Stimulated activated naive CD8-positive, alpha-beta T cell treated with anti-CD3 and anti-CD28 coated beads, Interleukin-15, amount 100 ng/mL, for 72 hours (primary cell): ENCODE data around the gene HEG1.

ENCODE experiments used
- ATAC-seq: fragments of 150-1000 bp; cut with Tn5 transposase; 2 replicates; pipeline ENCODE4 v1.10.0; 2021; ENCODE audit warnings: mild to moderate bottlenecking, moderate library complexity
- DNase-seq, 2 donors: peaks; one replicate each; pipeline ENCODE4 v3.0.0; 2021 to 2022
- H3K27ac Mint-ChIP-seq, 2 donors: one replicate each; pipeline ENCODE4 v1.8.0; 2022; ENCODE audit warnings: mild to moderate bottlenecking in 2 of 2, mixed read lengths in 2 of 2, moderate library complexity in 2 of 2
- H3K27me3 Mint-ChIP-seq: one replicate; pipeline ENCODE4 v1.8.0; 2022; ENCODE audit warnings: mixed read lengths
- H3K4me1 Mint-ChIP-seq: one replicate; pipeline ENCODE4 v1.8.0; 2022; ENCODE audit warnings: mild to moderate bottlenecking, mixed read lengths
- H3K4me3 Mint-ChIP-seq, 2 donors: one replicate each; pipeline ENCODE4 v1.8.0; 2022; ENCODE audit warnings: mild to moderate bottlenecking in 2 of 2, mixed read lengths in 2 of 2, moderate library complexity in 1 of 2
- H3K9me3 Mint-ChIP-seq, 2 donors: one replicate each; pipeline ENCODE4 v1.8.0; 2022; ENCODE audit warnings: mixed read lengths in 2 of 2

HEG1 gene

DNA sequence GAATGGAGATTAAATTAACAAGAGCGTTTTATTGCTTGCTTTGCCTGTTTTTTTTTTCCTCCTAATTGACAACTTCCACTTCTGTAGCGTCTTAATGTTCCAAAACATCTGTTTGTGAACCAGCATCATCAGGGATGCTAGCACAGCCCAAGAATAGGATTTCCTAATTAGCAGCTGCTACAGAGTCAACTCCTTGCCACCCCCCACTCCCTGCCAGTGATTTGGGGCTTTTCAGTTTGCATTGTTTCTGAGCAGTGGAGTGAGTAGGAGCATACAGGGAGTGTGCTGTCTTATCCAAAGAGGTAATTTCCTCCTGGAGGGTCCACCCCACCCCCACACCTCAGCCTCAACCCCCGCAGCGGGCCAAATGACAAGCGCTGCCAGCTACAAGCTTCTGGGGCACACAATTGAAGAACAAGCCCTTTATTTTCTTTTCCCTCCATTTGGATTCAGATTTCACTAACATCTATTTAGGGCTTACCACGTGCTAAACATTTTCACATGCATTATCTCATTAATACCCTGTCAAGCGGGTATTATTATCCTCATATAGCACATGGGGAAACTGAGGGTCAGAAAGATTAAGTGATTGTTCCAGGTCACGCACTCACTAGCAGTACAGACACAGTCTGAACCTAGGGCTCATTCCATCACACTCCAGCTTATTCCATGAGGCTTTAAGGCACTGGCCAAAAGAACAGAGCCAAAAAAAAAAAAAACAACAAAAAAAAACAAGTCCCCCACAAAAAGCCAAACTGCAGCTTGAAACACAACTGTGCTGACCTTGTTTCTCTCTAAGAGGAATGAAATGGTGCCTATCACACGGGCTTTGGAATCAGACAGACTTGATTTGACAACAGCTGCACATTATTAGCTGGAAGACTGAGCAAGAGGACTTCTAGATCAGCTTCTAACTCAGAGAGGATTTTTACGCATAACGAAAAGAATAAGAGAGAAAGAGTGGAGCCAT lies 16.4 kb downstream of the HEG1 start:
- ATAC-seq (no peak), DNase-seq (no peak)
- Mint-ChIP-seq H3K27ac (no peak overlapping the region), H3K4me3 (no peak overlapping the region), H3K9me3 (peaks cover 5 to 10% of the 10 kb centered on the region in 2 donors), H3K4me1 (peaks cover 35% of the 10 kb centered on the region), H3K27me3 (no peaks in the 10 kb centered on the region)

DNA sequence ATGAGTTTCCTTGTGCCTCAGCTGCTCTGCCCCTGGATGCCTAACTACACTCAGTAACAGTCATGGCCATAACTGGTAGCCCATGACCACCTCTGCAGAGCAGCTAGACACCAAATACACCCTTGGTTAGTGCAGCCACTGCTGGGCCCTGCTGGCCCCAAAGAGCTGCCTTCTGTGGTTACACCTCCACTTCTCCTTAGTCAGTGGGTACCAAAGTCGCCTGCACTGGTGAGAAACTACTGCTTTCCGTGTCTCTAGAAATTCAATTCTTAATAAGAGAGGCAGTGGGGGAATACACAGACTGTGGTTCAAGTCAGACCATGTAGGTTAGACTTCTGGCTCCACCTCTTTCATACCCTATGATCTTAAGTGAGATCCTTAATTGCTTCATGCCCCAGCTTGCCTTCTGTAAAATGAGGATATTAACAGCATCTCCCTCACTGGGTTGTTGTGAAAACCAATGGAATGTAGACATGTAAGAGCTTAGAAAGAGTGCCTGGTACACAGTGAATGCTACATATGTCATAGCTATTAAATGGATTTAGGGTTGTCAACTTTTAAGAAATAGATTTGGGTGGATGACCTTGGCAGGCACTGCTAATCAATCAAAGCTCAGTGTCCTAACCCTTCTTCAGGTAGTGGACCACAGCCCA lies 18.2 kb downstream of the HEG1 start:
- Mint-ChIP-seq H3K27me3 (no peaks in the 10 kb centered on the region), H3K9me3 (peaks cover 5 to 10% of the 10 kb centered on the region in 2 donors), H3K4me1 (peaks cover 37% of the 10 kb centered on the region), H3K4me3 (no peak overlapping the region), H3K27ac (peak overlapping the region in 1 of 2 donors; percentile 46)
- peak in 1 of 2 donors; percentile 21 for DNase-seq
- peak; percentile 65 for ATAC-seq

DNA sequence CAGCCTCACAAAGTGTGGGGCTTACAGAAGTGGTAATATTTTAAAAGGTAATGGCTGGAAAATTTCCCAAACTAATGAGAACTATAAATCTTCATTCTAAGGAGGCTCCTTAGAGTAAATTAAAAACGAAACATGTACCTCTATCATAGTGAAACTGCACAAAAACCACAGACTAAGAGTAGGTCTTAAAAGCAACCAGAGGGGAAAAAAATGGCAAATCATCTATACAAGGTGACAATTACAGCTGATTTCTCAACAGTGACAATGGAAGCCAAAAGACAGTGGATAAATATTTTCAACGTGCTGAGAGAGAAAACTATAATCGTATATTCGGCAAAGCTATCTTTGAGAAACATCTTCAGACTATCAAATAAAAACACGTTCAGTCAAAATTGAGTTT lies 20.6 kb downstream of the HEG1 start:
- no peak overlapping the region for H3K27ac Mint-ChIP-seq
- H3K27me3 Mint-ChIP-seq, result no peaks in the 10 kb centered on the region
- no peak for DNase-seq
- H3K4me1 Mint-ChIP-seq, result peaks cover 50% of the 10 kb centered on the region
- ATAC-seq, result peak; percentile 92
- no peak overlapping the region for H3K4me3 Mint-ChIP-seq
- peaks cover 5 to 10% of the 10 kb centered on the region in 2 donors for H3K9me3 Mint-ChIP-seq

DNA sequence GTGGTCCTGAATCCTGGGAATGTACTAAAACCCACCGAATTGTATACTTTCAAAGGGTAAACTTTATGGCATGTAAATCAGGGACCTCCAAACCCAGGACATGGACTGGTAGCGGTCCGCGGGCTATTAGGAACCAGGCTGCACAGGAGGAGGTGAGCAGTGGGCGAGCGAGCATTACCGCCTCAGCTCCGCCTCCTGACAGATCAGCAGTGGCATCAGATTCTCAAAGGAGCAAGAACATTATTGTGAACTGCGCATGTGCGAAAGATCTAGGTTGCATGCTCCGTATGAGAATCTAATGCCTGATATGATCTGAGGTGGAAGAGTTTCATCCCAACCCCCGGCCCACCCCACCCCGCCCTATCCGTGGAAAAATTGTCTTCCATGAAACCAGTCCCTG lies 22.2 kb downstream of the HEG1 start:
- Mint-ChIP-seq H3K27ac (no peak overlapping the region), H3K9me3 (peaks cover 5 to 10% of the 10 kb centered on the region in 2 donors)

DNA sequence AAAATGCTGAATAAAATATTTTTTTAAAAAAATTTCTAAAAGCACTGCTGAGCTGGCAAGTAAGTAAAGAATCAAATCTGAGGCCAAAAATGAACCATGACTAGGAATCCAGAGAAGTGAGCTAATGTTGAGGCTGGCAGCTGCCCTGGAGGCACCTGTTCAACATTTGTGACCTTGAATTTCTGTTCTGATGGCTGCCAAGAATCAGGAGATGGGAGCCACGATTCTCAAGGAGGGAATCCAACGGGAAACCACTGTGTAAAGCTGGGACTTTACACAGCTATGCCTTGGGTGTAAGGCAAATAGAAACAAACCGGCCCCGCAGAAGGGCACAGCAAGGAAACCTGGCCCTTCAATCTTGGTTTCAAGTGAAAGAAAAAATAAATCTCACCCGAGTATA lies 22.7 kb downstream of the HEG1 start:
- Mint-ChIP-seq H3K4me1 (peaks cover 40% of the 10 kb centered on the region), H3K27ac (no peak overlapping the region), H3K9me3 (peaks cover 5 to 10% of the 10 kb centered on the region in 2 donors), H3K27me3 (no peaks in the 10 kb centered on the region), H3K4me3 (no peak overlapping the region)
- no peak for DNase-seq
- no peak for ATAC-seq

More for the DNA sequence above, 22.2 kb downstream of the HEG1 start:
- H3K27me3 Mint-ChIP-seq, result no peaks in the 10 kb centered on the region
- H3K4me1 Mint-ChIP-seq, result peaks cover 40% of the 10 kb centered on the region
- DNase-seq (no peak), ATAC-seq (no peak)
- no peak overlapping the region for H3K4me3 Mint-ChIP-seq

DNA sequence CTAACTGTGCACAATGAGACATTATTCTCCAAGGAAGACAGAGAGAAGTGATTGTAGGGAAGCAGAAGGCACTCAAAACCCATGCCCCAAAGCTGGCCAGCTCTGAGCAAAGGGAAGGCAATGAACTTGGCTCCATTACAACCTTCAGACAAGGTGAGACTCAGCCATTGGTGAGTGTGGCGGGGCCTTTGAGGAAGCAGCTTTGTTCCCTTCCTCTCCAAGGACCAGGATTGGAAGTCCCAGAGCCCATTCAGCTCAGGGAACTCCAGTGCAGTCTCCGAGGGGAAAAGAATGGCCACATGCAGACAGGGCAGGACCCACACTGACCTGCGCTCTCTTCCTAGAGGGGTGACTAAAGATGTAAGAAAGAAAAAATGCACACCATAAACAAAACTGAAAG lies 23.1 kb downstream of the HEG1 start:
- H3K27ac Mint-ChIP-seq, result no peak overlapping the region
- no peak overlapping the region for H3K4me3 Mint-ChIP-seq
- no peak for DNase-seq
- H3K9me3 Mint-ChIP-seq, result peaks cover 5 to 10% of the 10 kb centered on the region in 2 donors
- no peak for ATAC-seq
- peaks cover 40% of the 10 kb centered on the region for H3K4me1 Mint-ChIP-seq
- H3K27me3 Mint-ChIP-seq, result no peaks in the 10 kb centered on the region

DNA sequence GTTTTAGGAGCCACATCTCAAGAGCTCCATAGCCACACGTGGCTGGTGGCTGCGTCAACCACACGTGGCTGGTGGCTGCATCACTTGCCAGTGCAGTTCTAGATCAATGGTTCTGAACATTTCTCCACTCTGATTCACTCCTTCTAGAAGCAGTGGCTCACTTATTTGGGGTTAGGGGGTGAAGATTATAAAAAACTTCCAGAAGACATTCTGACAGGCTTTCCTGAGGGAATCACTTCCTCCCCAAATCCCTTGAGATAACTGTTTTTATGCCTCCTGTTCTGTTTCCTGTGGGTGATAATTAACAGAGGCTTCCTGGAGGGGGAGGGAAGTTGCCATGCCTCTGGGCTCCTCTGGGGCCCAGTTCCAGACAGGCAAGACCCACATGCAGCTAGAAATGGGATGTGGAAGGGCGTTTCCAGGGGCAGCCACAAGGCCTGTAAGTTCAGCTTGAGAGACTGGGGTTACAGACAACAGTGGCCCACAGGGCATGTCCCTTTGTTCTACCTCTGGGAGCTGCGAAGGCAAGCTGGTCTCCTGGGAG lies 23.6 kb downstream of the HEG1 start:
- Mint-ChIP-seq H3K4me1 (peaks cover 40% of the 10 kb centered on the region), H3K9me3 (peaks cover 5 to 10% of the 10 kb centered on the region in 2 donors), H3K4me3 (no peak overlapping the region), H3K27me3 (no peaks in the 10 kb centered on the region), H3K27ac (no peak overlapping the region)
- DNase-seq (no peak), ATAC-seq (no peak)

DNA sequence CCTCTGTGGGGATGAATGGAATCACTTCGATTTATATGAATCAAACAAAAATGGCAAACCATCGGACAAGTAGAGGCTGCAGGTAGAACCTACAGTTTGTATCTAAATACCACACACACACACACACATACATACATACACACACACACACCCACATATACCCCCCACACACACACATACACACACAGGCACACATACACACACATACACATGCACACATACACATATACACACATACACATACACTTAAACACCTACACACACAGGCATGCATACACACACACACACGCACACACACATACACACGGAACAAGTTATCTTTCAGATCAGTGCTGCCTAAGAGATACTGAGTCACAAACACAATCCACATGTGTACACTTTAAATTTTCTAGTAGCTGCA lies 24.3 kb downstream of the HEG1 start:
- no peak for ATAC-seq
- peaks cover 5 to 8% of the 10 kb centered on the region in 2 donors for H3K9me3 Mint-ChIP-seq
- H3K27ac Mint-ChIP-seq, result no peak overlapping the region
- DNase-seq, result no peak
- H3K4me3 Mint-ChIP-seq, result no peak overlapping the region
- H3K4me1 Mint-ChIP-seq, result peaks cover 40% of the 10 kb centered on the region
- H3K27me3 Mint-ChIP-seq, result no peaks in the 10 kb centered on the region

DNA sequence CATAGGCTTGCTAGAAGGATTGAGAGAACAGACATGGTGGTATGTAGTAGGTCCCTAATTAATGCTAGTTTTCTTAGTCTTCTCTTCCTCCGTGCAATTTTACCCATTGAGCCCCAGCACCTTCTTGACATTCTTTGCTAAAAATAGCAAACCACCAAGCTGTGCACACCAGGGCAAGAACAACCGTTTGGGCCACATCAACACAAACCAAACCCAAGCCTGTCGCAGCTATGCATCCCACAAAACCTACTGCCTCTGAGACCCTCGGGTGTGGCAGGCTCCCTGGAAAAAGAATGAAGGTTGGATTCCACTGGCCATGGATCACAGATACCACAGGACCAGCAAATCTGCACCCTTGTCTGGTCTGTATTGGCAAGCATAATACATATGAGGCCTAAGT lies 27.1 kb downstream of the HEG1 start:
- no peak for DNase-seq
- no peak for ATAC-seq
- Mint-ChIP-seq H3K27ac (no peak overlapping the region), H3K27me3 (no peaks in the 10 kb centered on the region), H3K9me3 (no peaks in the 10 kb centered on the region), H3K4me1 (peaks cover 46% of the 10 kb centered on the region), H3K4me3 (no peak overlapping the region)

DNA sequence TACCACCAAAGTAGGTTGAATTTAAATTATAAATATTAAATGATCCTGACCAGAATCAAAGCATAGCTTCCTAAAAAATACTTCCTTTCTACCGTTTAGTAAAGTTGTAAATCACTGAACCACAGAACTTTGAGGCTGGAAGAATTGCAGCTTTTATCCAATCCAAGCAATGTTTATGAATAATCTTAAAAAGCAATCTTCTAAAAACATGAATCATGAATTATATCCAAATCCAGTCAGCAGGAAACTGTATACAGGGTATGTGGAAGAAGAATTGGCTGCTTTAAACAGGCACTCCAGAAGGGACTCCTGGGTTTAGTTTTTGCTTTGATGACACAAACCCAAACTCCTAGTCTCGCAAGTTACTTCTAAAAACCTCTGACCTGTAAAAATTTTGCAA lies 30.2 kb downstream of the HEG1 start:
- Mint-ChIP-seq H3K27ac (no peak overlapping the region), H3K4me3 (no peak overlapping the region), H3K27me3 (no peaks in the 10 kb centered on the region), H3K4me1 (peaks cover 45% of the 10 kb centered on the region), H3K9me3 (no peaks in the 10 kb centered on the region)
- no peak for ATAC-seq
- DNase-seq, result no peak

DNA sequence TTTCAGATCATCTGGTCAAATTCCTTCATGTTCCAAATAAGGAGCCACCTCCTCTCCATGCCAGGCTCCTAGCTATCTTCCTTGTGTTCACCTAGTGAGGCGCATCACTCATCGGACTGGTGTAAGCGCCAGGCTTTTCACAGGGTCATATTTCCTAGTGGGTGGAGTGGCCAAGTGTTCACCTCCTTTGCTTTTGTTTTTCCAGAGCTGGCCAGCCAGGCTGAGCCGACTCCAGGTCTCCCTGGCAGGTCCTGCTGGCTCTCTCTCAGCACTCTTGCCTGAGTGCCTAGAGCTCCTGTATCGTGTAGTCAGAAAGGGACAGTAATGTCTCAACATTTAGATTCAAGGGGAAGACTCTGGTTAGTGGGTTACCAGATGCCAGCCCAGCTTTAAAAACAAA lies 31.0 kb downstream of the HEG1 start:
- Mint-ChIP-seq H3K27ac (no peak overlapping the region), H3K27me3 (no peaks in the 10 kb centered on the region), H3K4me3 (no peak overlapping the region), H3K4me1 (peaks cover 45% of the 10 kb centered on the region), H3K9me3 (no peaks in the 10 kb centered on the region)
- no peak for ATAC-seq
- no peak for DNase-seq

DNA sequence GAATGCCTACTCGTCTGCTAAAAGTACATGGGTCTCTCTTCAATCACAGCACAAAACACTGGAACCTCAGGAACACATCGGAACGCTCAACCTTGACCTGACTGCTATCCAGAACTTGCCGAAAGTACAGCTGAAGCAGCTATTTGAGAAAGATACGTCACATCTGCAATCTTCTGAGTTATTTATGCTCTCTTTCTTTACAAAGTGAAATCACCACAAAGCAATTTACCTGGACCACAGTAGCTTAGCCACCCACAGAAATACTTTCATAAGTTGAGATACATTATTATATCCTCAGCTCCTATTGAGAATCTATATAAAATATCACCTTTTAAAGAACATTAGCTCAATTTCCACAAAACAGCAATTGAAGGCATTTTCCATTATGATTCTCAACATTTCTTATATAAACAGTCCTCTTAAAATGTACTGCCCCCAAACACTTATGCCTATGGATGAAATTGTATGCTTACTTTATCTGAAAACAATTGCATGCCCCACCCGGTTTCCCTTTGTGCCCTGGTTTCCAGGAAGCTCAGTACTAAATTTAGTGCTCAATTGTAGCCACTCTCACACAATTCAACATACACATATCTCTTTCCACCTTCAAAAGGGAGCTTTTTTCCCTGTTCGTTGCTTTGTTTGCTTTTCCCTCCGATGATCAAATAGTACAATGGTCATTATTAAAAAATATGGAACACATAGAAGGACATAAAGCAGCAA lies 31.8 kb downstream of the HEG1 start:
- no peak overlapping the region for H3K27ac Mint-ChIP-seq
- H3K27me3 Mint-ChIP-seq, result no peaks in the 10 kb centered on the region
- H3K4me3 Mint-ChIP-seq, result no peak overlapping the region
- DNase-seq (no peak), ATAC-seq (no peak)
- peaks cover 50% of the 10 kb centered on the region for H3K4me1 Mint-ChIP-seq
- H3K9me3 Mint-ChIP-seq, result no peaks in the 10 kb centered on the region

DNA sequence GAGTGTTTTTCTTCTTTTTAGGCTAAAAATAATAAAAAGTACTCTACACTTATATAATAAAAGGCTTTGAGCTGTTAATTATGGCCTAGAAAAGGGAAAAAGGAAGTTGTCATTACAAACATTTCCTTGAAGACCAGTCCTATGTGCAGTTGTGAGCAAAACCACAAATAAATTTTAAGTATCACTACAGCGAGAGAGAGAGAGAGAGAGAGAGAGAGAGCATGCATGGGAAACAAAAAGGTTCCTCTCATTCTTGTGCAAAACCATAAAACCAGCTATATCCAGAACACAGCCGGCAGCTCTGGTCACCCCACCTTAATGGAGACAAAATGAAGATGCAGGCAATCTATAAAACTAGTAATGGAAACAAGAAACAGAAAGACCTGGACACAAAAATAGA lies 33.6 kb downstream of the HEG1 start:
- Mint-ChIP-seq H3K27ac (no peak overlapping the region), H3K27me3 (no peaks in the 10 kb centered on the region), H3K9me3 (no peaks in the 10 kb centered on the region), H3K4me3 (no peak overlapping the region), H3K4me1 (peaks cover 48% of the 10 kb centered on the region)
- ATAC-seq (no peak), DNase-seq (no peak)

DNA sequence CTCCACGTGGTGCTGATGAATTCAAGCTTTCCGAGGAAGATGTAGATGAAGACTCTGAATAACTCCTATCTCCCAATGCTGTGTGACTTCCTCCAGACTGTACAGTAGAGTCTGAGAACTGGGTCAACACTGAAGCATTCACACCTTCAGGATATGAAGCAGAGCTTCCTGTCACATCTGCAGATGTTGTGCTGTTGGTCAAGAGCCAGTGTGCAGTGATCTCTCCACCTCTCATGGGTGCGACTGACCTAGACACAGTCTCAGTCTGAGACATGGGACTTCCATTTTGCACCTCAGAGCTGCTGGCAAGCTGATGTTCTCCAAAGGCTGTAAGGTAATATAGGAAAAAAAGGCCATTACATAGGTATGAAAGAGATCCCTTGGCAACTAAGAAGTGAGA lies 36.5 kb downstream of the HEG1 start:
- Mint-ChIP-seq H3K9me3 (no peaks in the 10 kb centered on the region), H3K27me3 (no peaks in the 10 kb centered on the region), H3K4me1 (peaks cover 37% of the 10 kb centered on the region), H3K27ac (no peak overlapping the region), H3K4me3 (no peak overlapping the region)
- ATAC-seq (no peak), DNase-seq (no peak)

DNA sequence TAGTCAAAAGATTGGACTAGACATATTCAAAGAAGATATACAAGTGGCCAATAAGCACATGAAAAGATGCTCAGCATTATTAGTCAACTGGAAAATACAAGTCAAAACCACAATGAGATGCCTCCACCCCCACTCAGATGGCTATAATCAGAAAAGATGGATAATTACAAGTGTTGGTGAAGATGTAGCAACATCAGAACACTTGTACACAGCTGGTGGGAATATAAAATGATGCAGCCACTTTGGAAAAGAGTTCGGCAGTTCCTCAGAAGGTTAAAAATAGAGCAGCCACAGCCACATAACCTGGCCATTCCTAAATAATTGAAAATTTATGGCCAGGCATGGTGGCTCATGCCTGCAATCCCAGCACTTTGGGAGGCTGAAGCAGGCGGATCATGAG lies 38.4 kb downstream of the HEG1 start:
- no peak overlapping the region for H3K27ac Mint-ChIP-seq
- peaks cover 21% of the 10 kb centered on the region for H3K4me1 Mint-ChIP-seq
- ATAC-seq (no peak), DNase-seq (no peak)
- H3K9me3 Mint-ChIP-seq, result no peaks in the 10 kb centered on the region
- H3K4me3 Mint-ChIP-seq, result no peak overlapping the region
- H3K27me3 Mint-ChIP-seq, result no peaks in the 10 kb centered on the region
